ENCODE data around the gene WDR33. TPM values are rescaled to one million over a fixed set of nuclear protein-coding genes. Genes with fewer than 3 reads are reported as not detected.

WDR33 gene
- total and polyA plus RNA-seq, 10 of the 15 experiments (the other 5 are each of a cell fraction or from before 2014, with no cell fraction given) = 29.2 to 73.8 (median 45.6) TPM

DNA sequence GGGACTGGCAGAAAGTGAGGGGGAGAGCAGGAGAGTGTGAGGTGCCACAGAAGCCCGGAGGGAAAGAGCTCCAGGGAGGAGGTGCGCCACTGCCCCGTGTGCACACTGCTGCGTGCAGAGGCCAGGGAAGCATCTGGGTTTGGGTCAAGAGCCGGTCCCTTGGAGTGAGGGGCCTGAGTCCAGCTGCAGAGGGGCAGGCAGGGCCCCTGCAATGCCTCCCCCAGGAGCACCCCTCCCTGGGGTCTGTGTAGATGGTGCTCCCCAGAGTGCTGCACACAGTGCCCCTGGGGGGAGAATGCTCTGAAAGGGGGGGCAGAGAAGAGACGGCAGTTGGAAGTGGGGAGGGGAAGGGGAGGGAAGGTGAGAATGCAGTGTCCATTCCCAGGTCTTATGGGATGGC is 132.0 kb downstream of the WDR33 start:
- no peak overlapping the region for H3K4me3 ChIP-seq
- H3K4me2 ChIP-seq (ENCODE audit: control insufficient read depth, insufficient read depth) = no peak overlapping the region
- ATAC-seq (no peak), FAIRE-seq (no peak), DNase-seq (ENCODE audit: low read depth, low spot score) (no peak)
- ChIA-PET POLR2A (no interaction called here), CTCF (no interaction called here), RAD21 (ENCODE audit: unreplicated experiment) (no interaction called here), SMC1A (ENCODE audit: uncharacterized antibody, unreplicated experiment) (no interaction called here)
- in situ Hi-C loops (cut with MboI) (no loop called here), intact Hi-C loops (cut with micrococcal nuclease; ENCODE audit: unreplicated experiment) (no loop called here)
- no peaks in the 10 kb centered on the region for H3K9me3 ChIP-seq (replicated peaks; ENCODE audit: control insufficient read depth, insufficient read depth, low read length)
- no peak overlapping the region for H3K9ac ChIP-seq (ENCODE audit: control insufficient read depth, insufficient read depth, low read length)
- 55% methylated on average over 5 of the region's 6 CpGs for WGBS (ENCODE audit: insufficient coverage, insufficient replicate concordance, low lambda C conversion rate, missing lambda C conversion rate)
- no peak overlapping the region for H3K27ac ChIP-seq (ENCODE audit: control insufficient read depth, insufficient read depth)
- 0 out of 2 replicates have a peak, but pooled peaks cover 3% of the 10 kb centered on the region for H4K20me1 ChIP-seq (ENCODE audit: control insufficient read depth, insufficient read depth)
- no peak overlapping the region for H2AFZ ChIP-seq (ENCODE audit: control insufficient read depth, low read depth, low read length)
- H3K27me3 ChIP-seq (replicated peaks in 1 of 2; ENCODE audit: control insufficient read depth in 2 of 2, insufficient read depth in 2 of 2, low read length in 1 of 2) = peaks cover 8 to 14% of the 10 kb centered on the region in 2 experiments
- H3K36me3 ChIP-seq (ENCODE audit: control insufficient read depth in 2 of 2, insufficient read depth in 2 of 2, low read length in 1 of 2) = no peaks in the 10 kb centered on the region
- no TSS peak for BruUV-seq (replicated peaks)
- no peaks in the 10 kb centered on the region for H3K4me1 ChIP-seq (ENCODE audit: control insufficient read depth, insufficient read depth, low read length)
- H3K79me2 ChIP-seq (ENCODE audit: control insufficient read depth, insufficient read depth, low read length) = no peaks in the 10 kb centered on the region
- TF ChIP-seq POLR2AphosphoS2 (IDR thresholded peaks at IDR 0.05; ENCODE audit: low read depth, low read length) (no peak), ZNF24 (IDR thresholded peaks at IDR 0.05) (no peak), NBN (IDR thresholded peaks at IDR 0.05) (no peak), POU2F2 (IDR thresholded peaks at IDR 0.05; ENCODE audit: borderline replicate concordance, low read depth, low read length) (no peak), KDM1A (IDR thresholded peaks at IDR 0.05; ENCODE audit: borderline replicate concordance) (no peak), NFYB (IDR thresholded peaks at IDR 0.05; ENCODE audit: insufficient read depth, low read depth, low read length) (no peak), SREBF1 (IDR thresholded peaks at IDR 0.05; ENCODE audit: low read length) (no peak), PAX8 (IDR thresholded peaks at IDR 0.05) (no peak), ATF7 (IDR thresholded peaks at IDR 0.05; ENCODE audit: low read depth) (no peak), MYC (IDR thresholded peaks at IDR 0.05; ENCODE audit: insufficient read depth, insufficient read length, insufficient replicate concordance, low read length, severe bottlenecking) (no peak), SUPT20H (IDR thresholded peaks at IDR 0.05; ENCODE audit: borderline replicate concordance, control insufficient read depth, low read depth, low read length) (no peak), BACH1 (IDR thresholded peaks at IDR 0.05; ENCODE audit: borderline replicate concordance) (no peak), WRNIP1 (IDR thresholded peaks at IDR 0.05; ENCODE audit: borderline replicate concordance, low read depth, low read length) (no peak), PML (IDR thresholded peaks at IDR 0.05; ENCODE audit: low read length) (no peak)
- TF ChIP-seq, protein P1, sequence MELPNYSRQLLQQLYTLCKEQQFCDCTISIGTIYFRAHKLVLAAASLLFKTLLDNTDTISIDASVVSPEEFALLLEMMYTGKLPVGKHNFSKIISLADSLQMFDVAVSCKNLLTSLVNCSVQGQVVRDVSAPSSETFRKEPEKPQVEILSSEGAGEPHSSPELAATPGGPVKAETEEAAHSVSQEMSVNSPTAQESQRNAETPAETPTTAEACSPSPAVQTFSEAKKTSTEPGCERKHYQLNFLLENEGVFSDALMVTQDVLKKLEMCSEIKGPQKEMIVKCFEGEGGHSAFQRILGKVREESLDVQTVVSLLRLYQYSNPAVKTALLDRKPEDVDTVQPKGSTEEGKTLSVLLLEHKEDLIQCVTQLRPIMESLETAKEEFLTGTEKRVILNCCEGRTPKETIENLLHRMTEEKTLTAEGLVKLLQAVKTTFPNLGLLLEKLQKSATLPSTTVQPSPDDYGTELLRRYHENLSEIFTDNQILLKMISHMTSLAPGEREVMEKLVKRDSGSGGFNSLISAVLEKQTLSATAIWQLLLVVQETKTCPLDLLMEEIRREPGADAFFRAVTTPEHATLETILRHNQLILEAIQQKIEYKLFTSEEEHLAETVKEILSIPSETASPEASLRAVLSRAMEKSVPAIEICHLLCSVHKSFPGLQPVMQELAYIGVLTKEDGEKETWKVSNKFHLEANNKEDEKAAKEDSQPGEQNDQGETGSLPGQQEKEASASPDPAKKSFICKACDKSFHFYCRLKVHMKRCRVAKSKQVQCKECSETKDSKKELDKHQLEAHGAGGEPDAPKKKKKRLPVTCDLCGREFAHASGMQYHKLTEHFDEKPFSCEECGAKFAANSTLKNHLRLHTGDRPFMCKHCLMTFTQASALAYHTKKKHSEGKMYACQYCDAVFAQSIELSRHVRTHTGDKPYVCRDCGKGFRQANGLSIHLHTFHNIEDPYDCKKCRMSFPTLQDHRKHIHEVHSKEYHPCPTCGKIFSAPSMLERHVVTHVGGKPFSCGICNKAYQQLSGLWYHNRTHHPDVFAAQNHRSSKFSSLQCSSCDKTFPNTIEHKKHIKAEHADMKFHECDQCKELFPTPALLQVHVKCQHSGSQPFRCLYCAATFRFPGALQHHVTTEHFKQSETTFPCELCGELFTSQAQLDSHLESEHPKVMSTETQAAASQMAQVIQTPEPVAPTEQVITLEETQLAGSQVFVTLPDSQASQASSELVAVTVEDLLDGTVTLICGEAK (IDR thresholded peaks at IDR 0.05; ENCODE audit: borderline replicate concordance) = no peak
- TF ChIP-seq, protein P2, sequence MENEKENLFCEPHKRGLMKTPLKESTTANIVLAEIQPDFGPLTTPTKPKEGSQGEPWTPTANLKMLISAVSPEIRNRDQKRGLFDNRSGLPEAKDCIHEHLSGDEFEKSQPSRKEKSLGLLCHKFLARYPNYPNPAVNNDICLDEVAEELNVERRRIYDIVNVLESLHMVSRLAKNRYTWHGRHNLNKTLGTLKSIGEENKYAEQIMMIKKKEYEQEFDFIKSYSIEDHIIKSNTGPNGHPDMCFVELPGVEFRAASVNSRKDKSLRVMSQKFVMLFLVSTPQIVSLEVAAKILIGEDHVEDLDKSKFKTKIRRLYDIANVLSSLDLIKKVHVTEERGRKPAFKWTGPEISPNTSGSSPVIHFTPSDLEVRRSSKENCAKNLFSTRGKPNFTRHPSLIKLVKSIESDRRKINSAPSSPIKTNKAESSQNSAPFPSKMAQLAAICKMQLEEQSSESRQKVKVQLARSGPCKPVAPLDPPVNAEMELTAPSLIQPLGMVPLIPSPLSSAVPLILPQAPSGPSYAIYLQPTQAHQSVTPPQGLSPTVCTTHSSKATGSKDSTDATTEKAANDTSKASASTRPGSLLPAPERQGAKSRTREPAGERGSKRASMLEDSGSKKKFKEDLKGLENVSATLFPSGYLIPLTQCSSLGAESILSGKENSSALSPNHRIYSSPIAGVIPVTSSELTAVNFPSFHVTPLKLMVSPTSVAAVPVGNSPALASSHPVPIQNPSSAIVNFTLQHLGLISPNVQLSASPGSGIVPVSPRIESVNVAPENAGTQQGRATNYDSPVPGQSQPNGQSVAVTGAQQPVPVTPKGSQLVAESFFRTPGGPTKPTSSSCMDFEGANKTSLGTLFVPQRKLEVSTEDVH (IDR thresholded peaks at IDR 0.05; ENCODE audit: low read depth, partially characterized antibody) = no peak
- TF ChIP-seq, protein P3, sequence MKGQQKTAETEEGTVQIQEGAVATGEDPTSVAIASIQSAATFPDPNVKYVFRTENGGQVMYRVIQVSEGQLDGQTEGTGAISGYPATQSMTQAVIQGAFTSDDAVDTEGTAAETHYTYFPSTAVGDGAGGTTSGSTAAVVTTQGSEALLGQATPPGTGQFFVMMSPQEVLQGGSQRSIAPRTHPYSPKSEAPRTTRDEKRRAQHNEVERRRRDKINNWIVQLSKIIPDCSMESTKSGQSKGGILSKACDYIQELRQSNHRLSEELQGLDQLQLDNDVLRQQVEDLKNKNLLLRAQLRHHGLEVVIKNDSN (IDR thresholded peaks at IDR 0.05; ENCODE audit: borderline replicate concordance, extremely low read length, insufficient read depth, low read depth, low read length) = no peak
